KOPT-K1 (cell line): ENCODE results near the gene ZCCHC17.

Experiments
- H3K27ac ChIP-seq: fragments of 200-600 bp; sonication (generic); 2 replicates; pipeline ENCODE4 v1.5.1; 2016; ENCODE audit warnings: antibody characterized with exemption, mild to moderate bottlenecking, low read depth, low read length; ENCODE audit not compliant: poor library complexity, severe bottlenecking
- H3K36me3 ChIP-seq: fragments of 200-600 bp; sonication (generic); 2 replicates; pipeline ENCODE4 v1.5.1; 2017; ENCODE audit warnings: antibody characterized with exemption, mild to moderate bottlenecking, low read length, moderate library complexity; ENCODE audit not compliant: insufficient read depth
- H3K9me3 ChIP-seq: fragments of 200-600 bp; sonication (generic); 2 replicates; pipeline ENCODE4 v1.5.1; 2017; ENCODE audit warnings: antibody characterized with exemption, low read length, mild to moderate bottlenecking; ENCODE audit not compliant: insufficient read depth, poor library complexity, severe bottlenecking

The ZCCHC17 gene

GRCh38 chr1:31371121-31371959, 74.5 kb downstream of the ZCCHC17 start:
- peaks cover 3% of the 10 kb centered on the region; the same call in 1 of the 2 replicates for H3K36me3 ChIP-seq
- no peak overlapping the region for H3K27ac ChIP-seq
- no peaks in the 10 kb centered on the region for H3K9me3 ChIP-seq

DNA sequence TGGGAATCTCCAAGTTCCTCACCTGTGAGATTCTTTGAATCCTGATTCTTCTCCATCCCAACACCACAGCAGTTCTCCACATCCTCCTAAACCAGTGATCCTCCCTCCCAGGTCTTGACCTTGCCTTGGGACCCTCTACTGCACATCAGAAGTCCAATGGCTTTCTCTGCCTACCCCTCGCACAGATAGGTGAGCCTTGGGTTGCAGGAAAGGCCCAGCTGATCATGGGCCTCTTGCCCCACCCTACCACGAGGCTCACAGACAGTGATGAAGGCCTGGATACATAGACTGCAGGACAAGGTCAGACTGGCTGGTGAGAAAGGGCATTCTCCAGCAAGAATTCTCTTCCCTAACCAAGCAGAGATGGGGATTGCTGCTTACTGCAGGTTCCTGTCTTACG, 75.2 kb downstream of the ZCCHC17 start:
- Histone ChIP-seq H3K36me3 (no peaks in the 10 kb centered on the region), H3K27ac (no peak overlapping the region), H3K9me3 (no peaks in the 10 kb centered on the region)

GRCh38 chr1:31372751-31373055, 75.9 kb downstream of the ZCCHC17 start:
- no peaks in the 10 kb centered on the region for H3K9me3 ChIP-seq
- no peak overlapping the region for H3K27ac ChIP-seq
- H3K36me3 ChIP-seq = no peaks in the 10 kb centered on the region

DNA sequence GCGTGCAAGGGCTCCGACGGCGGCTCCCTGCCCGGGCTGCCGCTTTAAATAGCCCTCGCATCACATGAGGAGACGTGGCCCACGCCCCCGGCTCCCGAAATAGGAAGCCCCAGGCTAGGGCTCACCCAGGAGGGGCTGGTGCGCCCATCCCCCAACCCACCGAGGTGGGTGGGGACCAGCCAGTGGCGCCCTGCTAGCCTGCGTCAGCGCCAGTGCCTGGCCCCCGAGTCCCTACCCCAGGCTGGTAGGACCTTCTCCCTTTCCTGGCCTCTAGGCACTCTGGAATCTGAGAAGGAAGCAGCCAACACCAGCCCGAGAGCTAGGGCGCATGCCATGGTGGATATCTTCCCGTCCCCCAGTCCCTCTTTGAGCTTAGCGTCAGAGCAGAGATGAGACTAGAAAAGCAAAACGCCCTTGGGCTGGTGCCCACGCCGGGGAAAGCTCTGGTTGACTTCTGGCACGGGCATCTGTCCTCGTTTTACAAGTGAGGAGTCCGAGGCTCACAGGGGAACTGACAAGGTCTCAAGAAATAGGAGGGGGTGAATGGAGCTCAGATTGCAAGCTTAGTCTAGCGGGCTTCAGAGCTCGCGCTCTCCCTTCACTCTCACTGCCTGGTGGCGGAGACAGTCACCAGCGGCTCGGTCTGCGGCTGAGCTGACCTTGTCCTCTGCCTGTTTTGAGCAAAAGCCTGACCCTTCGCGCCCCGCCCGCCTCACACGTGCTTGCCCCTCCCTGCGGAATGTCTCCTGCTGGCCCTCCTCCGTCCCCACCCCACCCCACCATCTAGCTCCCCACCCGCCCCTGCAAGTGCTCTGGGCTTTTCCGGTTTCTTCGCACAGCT, 76.4 kb downstream of the ZCCHC17 start, which contains the start of gene FABP3:
Gene FABP3 (minus strand): TSS at position 21 of the 841 bp plus-strand sequence. CDS start 62 bp downstream, outside the sequence.
- Histone ChIP-seq H3K27ac (no peak within 1 kb of the TSS), H3K36me3 (no peaks in the 10 kb centered on the region), H3K9me3 (no peaks in the 10 kb centered on the region)

- Histone ChIP-seq H3K27ac (no peak overlapping the region), H3K36me3 (no peaks in the 10 kb centered on the region), H3K9me3 (no peaks in the 10 kb centered on the region)
Measured at GRCh38 chr1:31373897-31374486, 77.2 kb downstream of the ZCCHC17 start.

GRCh38 chr1:31374511-31375196, 77.8 kb downstream of the ZCCHC17 start:
- H3K27ac ChIP-seq = no peak overlapping the region
- no peaks in the 10 kb centered on the region for H3K9me3 ChIP-seq
- no peaks in the 10 kb centered on the region for H3K36me3 ChIP-seq

- Histone ChIP-seq H3K36me3 (no peaks in the 10 kb centered on the region), H3K9me3 (no peaks in the 10 kb centered on the region), H3K27ac (no peak overlapping the region)
Measured at GRCh38 chr1:31376375-31377134, 79.7 kb downstream of the ZCCHC17 start.

DNA sequence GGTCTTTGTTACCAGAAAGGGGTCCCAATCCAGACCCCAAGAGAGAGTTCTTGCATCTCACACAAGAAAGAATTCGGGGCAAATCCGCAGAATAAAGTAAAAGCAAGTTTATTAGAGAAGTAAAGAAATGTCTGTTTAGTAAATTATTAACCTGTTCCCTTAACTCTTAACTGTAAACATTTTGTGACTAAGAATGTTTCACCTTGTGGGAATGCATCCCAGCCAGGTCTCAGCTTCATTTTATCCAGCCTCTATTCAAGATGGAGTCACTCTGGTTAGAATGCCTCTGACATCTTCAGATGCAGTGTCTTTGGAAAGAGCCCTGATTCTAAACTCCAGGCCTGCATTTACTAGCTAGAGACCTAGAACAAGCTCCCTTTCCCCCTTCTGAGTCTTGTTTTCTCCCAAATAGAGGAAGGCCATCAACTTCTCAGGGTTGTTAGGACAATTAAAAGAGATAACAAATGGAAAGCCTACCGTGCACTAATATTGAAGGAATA, 80.6 kb downstream of the ZCCHC17 start:
- Histone ChIP-seq H3K36me3 (no peaks in the 10 kb centered on the region), H3K9me3 (no peaks in the 10 kb centered on the region), H3K27ac (no peak overlapping the region)

GRCh38 chr1:31378001-31378400, 81.2 kb downstream of the ZCCHC17 start:
- Histone ChIP-seq H3K36me3 (no peaks in the 10 kb centered on the region), H3K9me3 (no peaks in the 10 kb centered on the region)

GRCh38 chr1:31380181-31380580, 83.3 kb downstream of the ZCCHC17 start:
- Histone ChIP-seq H3K36me3 (no peaks in the 10 kb centered on the region), H3K9me3 (no peaks in the 10 kb centered on the region), H3K27ac (no peak overlapping the region)

More at GRCh38 chr1:31378001-31378400, 81.2 kb downstream of the ZCCHC17 start:
- no peak overlapping the region for H3K27ac ChIP-seq

DNA sequence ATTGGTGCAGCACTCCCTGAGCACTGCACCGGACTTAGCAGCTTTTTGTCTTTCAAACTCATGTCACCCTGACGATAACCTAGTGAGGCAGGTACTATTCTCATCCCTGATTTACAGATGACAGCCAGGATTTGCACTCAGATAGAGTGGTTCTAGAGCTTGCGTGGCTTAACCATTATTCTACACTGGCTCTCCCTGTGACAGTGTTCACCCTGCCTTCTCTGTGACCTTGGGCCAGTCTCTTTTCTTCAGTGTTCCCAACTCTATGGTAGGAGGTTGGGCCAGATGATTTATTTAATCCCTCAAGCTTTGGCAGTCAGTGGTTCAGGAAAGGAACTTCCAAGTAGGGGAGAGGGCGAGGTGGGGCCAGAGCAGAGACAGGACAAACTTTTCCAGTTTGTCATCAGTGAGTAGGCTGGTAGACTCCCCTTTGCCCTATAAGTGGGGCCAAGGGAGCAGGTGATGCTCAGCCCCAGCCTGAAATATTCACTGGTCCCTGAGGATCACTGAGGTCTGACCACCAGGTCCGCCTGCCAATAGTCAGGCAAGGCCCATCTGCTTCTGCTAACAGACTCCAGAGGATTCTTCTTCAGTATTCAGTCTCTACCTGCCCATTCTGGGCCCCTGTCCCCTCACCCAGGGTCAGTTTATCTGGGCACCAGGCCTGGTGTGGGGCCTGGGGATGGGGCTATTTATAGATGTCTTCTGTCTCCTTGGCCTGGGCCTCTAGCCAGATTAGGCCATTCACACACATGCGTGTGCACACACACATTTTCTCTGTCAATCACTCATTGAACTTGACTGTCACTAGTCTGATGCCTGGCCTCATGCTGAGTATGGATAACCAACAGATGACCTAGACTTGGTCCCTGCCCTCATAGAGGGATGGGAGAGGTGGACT, 84.8 kb downstream of the ZCCHC17 start:
- Histone ChIP-seq H3K27ac (no peak overlapping the region), H3K9me3 (no peaks in the 10 kb centered on the region), H3K36me3 (no peaks in the 10 kb centered on the region)

DNA sequence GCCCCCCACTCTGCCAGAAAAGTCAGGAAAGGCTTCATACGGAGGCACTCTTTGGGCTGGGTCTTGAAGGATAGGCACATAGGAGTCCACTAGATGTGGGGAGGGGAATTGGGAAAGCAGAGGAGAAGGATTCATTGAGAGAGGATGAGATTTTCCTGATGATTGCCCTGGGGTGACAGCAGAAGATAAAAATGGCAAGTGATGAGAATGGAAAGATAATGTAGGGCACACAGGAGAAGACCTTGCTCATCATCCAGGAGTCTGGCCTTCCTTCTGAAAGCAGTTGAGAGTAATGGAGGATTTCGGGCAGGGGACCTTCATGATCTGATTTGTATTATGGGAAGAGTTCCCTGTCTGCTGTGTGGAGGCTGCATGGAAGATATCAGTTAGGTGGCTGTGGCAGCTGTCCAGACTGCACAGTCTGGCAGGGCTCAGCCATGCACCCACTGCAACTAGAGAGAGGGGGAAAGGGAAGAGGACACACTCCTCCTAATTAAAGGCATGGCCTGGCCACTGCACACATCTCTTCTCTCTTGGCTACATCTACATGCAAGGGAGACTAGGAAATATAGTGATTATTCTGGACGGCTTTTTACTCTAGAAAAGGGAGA, 85.7 kb downstream of the ZCCHC17 start:
- H3K36me3 ChIP-seq = no peaks in the 10 kb centered on the region
- no peak overlapping the region for H3K27ac ChIP-seq
- no peaks in the 10 kb centered on the region for H3K9me3 ChIP-seq

DNA sequence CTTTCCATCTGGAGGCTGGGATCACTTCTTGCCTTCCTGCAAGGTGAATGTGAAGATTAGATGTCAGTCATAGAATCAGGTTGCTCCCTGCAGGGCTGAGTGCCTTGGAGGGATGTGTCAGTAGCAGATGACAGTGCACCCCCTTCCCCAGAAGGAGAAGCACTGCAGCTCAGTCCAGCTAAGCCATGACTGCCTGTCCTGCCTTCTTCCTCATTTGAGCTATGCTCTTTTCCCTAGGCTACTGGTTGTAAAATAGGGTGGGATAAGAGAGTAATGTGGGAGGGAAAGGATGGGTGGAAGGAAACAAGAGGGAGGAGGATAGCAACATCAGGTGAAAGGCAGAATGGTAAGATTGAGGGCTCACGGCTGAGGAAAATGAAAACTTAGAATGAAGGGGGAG, 87.1 kb downstream of the ZCCHC17 start:
- no peaks in the 10 kb centered on the region for H3K36me3 ChIP-seq
- H3K27ac ChIP-seq = no peak overlapping the region
- no peaks in the 10 kb centered on the region for H3K9me3 ChIP-seq
